CD4-positive, alpha-beta T cell (primary cell): ENCODE measurements around the gene B3GNT9. TPM values are rescaled to one million over a fixed set of nuclear protein-coding genes. Genes with fewer than 3 reads are reported as not detected.

Source experiments
- ATAC-seq: fragments of 200-7000 bp; cut with Tn5 transposase; one replicate; pipeline ENCODE4 v1.10.0; 2022; ENCODE audit warnings: mild to moderate bottlenecking; ENCODE audit not compliant: poor library complexity
- CTCF ChIA-PET: fragments of 350-600 bp; sonication (Branson Sonifier 250); formaldehyde crosslinking; loops from one replicate; lab custom pipeline; 2021; ENCODE audit warnings: antibody characterized with exemption, inconsistent platforms; lab: Charles Lee
- POLR2A ChIA-PET: fragments of 350-600 bp; sonication (Branson Sonifier 250); formaldehyde crosslinking; loops from one replicate; lab custom pipeline; 2021; ENCODE audit warnings: antibody characterized with exemption, inconsistent platforms; lab: Charles Lee
- DNase-seq, 14 experiments: peaks; one replicate each; pipeline ENCODE4 v3.0.0-alpha.2; 2013 to 2020; ENCODE audit warnings: mixed read lengths in 2 of 14
- H3K27ac ChIP-seq, 2 donors: one replicate each; pipeline versions ENCODE4 v1.5.1 to v1.7.0; 2013; ENCODE audit warnings: low read length in 2 of 2, low read depth in 1 of 2, mild to moderate bottlenecking in 1 of 2
- H3K27me3 ChIP-seq, 2 experiments: 1 replicate in 1 of 2; 2 replicates in 1 of 2; pipeline versions ENCODE4 v1.6.1 to v1.7.0; 2013; ENCODE audit warnings: low read length in 2 of 2, control low read depth in 1 of 2, mild to moderate bottlenecking in 1 of 2, moderate library complexity in 1 of 2; ENCODE audit not compliant: insufficient read depth in 2 of 2, control insufficient read depth in 1 of 2
- H3K36me3 ChIP-seq: one replicate; pipeline ENCODE4 v1.6.1; 2013; ENCODE audit warnings: low read length, control low read depth; ENCODE audit not compliant: insufficient read depth
- H3K4me1 ChIP-seq: one replicate; pipeline ENCODE4 v1.6.1; 2013; ENCODE audit warnings: low read length, control low read depth; ENCODE audit not compliant: insufficient read depth
- H3K4me3 ChIP-seq: one replicate; pipeline ENCODE4 v1.5.1; 2013; ENCODE audit warnings: mild to moderate bottlenecking, low read length, moderate library complexity
- H3K9me3 ChIP-seq, 2 experiments: 1 replicate in 1 of 2; 2 replicates in 1 of 2; pipeline versions ENCODE4 v1.6.1 to v1.7.0; 2013; ENCODE audit warnings: low read length in 2 of 2, mild to moderate bottlenecking in 2 of 2, control low read depth in 1 of 2, moderate library complexity in 1 of 2; ENCODE audit not compliant: control insufficient read depth in 1 of 2, insufficient read depth in 1 of 2
- H3K27ac Mint-ChIP-seq: one replicate; pipeline ENCODE4 v1.8.0; 2020; ENCODE audit warnings: mixed read lengths
- H3K27me3 Mint-ChIP-seq: one replicate; pipeline ENCODE4 v1.8.0; 2021; ENCODE audit warnings: mixed read lengths
- H3K36me3 Mint-ChIP-seq: one replicate; pipeline ENCODE4 v1.8.0; 2021; ENCODE audit warnings: low read depth, mixed read lengths
- H3K4me1 Mint-ChIP-seq: one replicate; pipeline ENCODE4 v1.8.0; 2021; ENCODE audit warnings: low read depth, mixed read lengths
- H3K4me3 Mint-ChIP-seq: one replicate; pipeline ENCODE4 v1.8.0; 2020; ENCODE audit warnings: mild to moderate bottlenecking, mixed read lengths
- H3K9me3 Mint-ChIP-seq: one replicate; pipeline ENCODE4 v1.8.0; 2020; ENCODE audit warnings: mixed read lengths
- intact Hi-C, 2 experiments: fragments of 100-400 bp; cut with DNase I in 1 of 2; cut with micrococcal nuclease in 1 of 2; formaldehyde crosslinking; loops; one replicate each; pipeline versions ENCODE4 v1.15.1 to v1.9.0; 2023 to 2025; cut with DNase I, micrococcal nuclease
- total RNA-seq, 174 experiments: library from RNA in 2 of 174; stranded (reverse) in 2 of 174; gene quantifications; one replicate each; pipeline ENCODE4 v1.2.3 and lab custom pipeline; 2021 to 2026
- TF ChIP-seq, protein P1 (sequence below): fragments of 200-600 bp; IDR thresholded peaks from one replicate; pipeline ENCODE4 v1.8.0; 2022; ENCODE audit warnings: antibody characterized with exemption, mild to moderate bottlenecking

Gene B3GNT9
- total RNA-seq, 2 experiments from 2014 or later: 2.0 to 2.5 TPM

DNA sequence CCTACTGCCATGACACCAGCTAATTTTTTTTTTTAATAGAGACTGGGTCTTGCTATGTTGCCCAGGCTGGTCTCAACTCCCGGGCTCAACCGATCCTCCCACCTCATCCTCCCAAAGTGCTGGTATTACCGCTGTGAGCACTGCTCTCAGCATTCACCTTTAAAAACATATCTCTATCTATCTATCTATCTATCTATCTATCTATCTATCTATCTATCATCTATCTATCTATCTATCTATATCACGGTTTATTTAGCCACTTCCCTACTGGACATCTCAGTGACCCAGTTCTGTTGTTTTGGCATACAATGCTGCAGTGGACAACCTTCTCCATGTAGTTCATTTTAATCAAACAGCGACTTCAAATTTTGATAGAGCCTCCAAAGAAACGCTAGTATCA lies 42.3 kb downstream of the B3GNT9 start:
- Mint-ChIP-seq H3K27me3 (no peaks in the 10 kb centered on the region), H3K4me3 (peak overlapping the region; percentile 20), H3K27ac (no peak overlapping the region), H3K4me1 (peaks cover 23% of the 10 kb centered on the region), H3K9me3 (no peaks in the 10 kb centered on the region), H3K36me3 (peaks cover 22% of the 10 kb centered on the region)
- H3K4me3 ChIP-seq: no peak overlapping the region
- no peaks in the 10 kb centered on the region for H3K9me3 ChIP-seq
- H3K27ac ChIP-seq: no peak overlapping the region
- DNase-seq (no peak), ATAC-seq (no peak)
- CTCF ChIA-PET: interaction anchor here (1.0 kb wide), 1 partner anchor 47 kb away, joined by 3 read pairs; no protein-coding TSS in a partner anchor
- POLR2A ChIA-PET: no interaction called here
- no peaks in the 10 kb centered on the region for H3K27me3 ChIP-seq
- TF ChIP-seq, protein P1, sequence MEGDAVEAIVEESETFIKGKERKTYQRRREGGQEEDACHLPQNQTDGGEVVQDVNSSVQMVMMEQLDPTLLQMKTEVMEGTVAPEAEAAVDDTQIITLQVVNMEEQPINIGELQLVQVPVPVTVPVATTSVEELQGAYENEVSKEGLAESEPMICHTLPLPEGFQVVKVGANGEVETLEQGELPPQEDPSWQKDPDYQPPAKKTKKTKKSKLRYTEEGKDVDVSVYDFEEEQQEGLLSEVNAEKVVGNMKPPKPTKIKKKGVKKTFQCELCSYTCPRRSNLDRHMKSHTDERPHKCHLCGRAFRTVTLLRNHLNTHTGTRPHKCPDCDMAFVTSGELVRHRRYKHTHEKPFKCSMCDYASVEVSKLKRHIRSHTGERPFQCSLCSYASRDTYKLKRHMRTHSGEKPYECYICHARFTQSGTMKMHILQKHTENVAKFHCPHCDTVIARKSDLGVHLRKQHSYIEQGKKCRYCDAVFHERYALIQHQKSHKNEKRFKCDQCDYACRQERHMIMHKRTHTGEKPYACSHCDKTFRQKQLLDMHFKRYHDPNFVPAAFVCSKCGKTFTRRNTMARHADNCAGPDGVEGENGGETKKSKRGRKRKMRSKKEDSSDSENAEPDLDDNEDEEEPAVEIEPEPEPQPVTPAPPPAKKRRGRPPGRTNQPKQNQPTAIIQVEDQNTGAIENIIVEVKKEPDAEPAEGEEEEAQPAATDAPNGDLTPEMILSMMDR: no peak
- peaks cover 24% of the 10 kb centered on the region for H3K4me1 ChIP-seq
- intact Hi-C loops: loop anchor here (2.0 to 5.0 kb wide), 5 partner anchors 46 to 139 kb away; partner anchors contain the start of genes FBXL8 (in 1 of the 2), FHOD1 (in 1 of the 2), MATCAP1 (in 1 of the 2) and SLC9A5 (in 1 of the 2)
- H3K36me3 ChIP-seq: no peaks in the 10 kb centered on the region

GRCh38 chr16:67105881-67106280 lies 44.9 kb downstream of the B3GNT9 start:
- Histone ChIP-seq H3K4me3 (no peak overlapping the region), H3K27ac (no peak overlapping the region), H3K9me3 (no peaks in the 10 kb centered on the region), H3K27me3 (no peaks in the 10 kb centered on the region), H3K36me3 (no peaks in the 10 kb centered on the region), H3K4me1 (peaks cover 17% of the 10 kb centered on the region)
- intact Hi-C loops: loop anchor here in 1 of 2 experiments (5.0 kb wide), 2 partner anchors 76 to 141 kb away; partner anchors contain the start of genes FHOD1, MATCAP1 and SLC9A5
- peaks cover 15% of the 10 kb centered on the region for H3K36me3 Mint-ChIP-seq
- TF ChIP-seq, protein P1: no peak
- H3K27ac Mint-ChIP-seq: no peak overlapping the region
- ChIA-PET POLR2A (interaction anchor here (0.7 kb wide), 1 partner anchor 74 kb away, joined by 3 read pairs; no protein-coding TSS in a partner anchor), CTCF (interaction anchor here (1.9 kb wide), 1 partner anchor 49 kb away, joined by 7 read pairs; no protein-coding TSS in a partner anchor)
- H3K9me3 Mint-ChIP-seq: no peaks in the 10 kb centered on the region
- H3K4me1 Mint-ChIP-seq: peaks cover 16% of the 10 kb centered on the region
- ATAC-seq: no peak
- no peak overlapping the region for H3K4me3 Mint-ChIP-seq
- DNase-seq: no peak
- no peaks in the 10 kb centered on the region for H3K27me3 Mint-ChIP-seq

DNA sequence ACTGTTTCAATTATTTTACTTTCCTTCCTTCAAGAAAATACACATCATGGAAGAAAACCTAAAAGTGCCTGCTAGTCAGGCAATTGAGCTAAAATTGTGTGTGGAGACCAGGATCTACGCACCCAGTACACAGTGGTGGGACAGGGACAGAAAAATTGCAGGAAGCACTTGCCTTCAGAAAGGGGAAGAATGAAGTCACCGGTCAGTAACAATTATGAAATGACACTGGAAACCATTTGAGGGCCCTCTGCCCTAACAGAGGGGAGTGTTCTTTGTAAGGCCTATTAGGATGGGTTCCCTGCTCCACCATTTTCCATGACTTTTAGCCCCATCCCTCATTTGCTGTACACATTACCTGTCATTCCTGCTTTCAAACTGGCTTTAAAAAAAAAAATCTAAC lies 45.6 kb downstream of the B3GNT9 start:
- H3K4me1 Mint-ChIP-seq: peaks cover 9% of the 10 kb centered on the region
- TF ChIP-seq, protein P1: no peak
- ChIA-PET CTCF (interaction anchor here (1.9 kb wide), 1 partner anchor 50 kb away, joined by 7 read pairs; no protein-coding TSS in a partner anchor), POLR2A (no interaction called here)
- intact Hi-C loops: loop anchor here in 1 of 2 experiments (5.0 kb wide), 2 partner anchors 77 to 142 kb away; partner anchors contain the start of genes FHOD1, MATCAP1 and SLC9A5
- no peaks in the 10 kb centered on the region for H3K9me3 Mint-ChIP-seq
- no peaks in the 10 kb centered on the region for H3K36me3 ChIP-seq
- no peak overlapping the region for H3K4me3 ChIP-seq
- peaks cover 11% of the 10 kb centered on the region for H3K4me1 ChIP-seq
- ATAC-seq (no peak), DNase-seq (no peak)
- no peak overlapping the region for H3K27ac ChIP-seq
- H3K36me3 Mint-ChIP-seq: peaks cover 17% of the 10 kb centered on the region
- no peaks in the 10 kb centered on the region for H3K27me3 ChIP-seq
- no peak overlapping the region for H3K4me3 Mint-ChIP-seq
- no peaks in the 10 kb centered on the region for H3K9me3 ChIP-seq
- no peak overlapping the region for H3K27ac Mint-ChIP-seq
- no peaks in the 10 kb centered on the region for H3K27me3 Mint-ChIP-seq
